ENCODE measurements around the gene PRKAG1. TPM values are rescaled to one million over a fixed set of nuclear protein-coding genes. Genes with fewer than 3 reads are reported as not detected.

PRKAG1 gene
- total RNA-seq, 1 donor, result 95.9 TPM

DNA sequence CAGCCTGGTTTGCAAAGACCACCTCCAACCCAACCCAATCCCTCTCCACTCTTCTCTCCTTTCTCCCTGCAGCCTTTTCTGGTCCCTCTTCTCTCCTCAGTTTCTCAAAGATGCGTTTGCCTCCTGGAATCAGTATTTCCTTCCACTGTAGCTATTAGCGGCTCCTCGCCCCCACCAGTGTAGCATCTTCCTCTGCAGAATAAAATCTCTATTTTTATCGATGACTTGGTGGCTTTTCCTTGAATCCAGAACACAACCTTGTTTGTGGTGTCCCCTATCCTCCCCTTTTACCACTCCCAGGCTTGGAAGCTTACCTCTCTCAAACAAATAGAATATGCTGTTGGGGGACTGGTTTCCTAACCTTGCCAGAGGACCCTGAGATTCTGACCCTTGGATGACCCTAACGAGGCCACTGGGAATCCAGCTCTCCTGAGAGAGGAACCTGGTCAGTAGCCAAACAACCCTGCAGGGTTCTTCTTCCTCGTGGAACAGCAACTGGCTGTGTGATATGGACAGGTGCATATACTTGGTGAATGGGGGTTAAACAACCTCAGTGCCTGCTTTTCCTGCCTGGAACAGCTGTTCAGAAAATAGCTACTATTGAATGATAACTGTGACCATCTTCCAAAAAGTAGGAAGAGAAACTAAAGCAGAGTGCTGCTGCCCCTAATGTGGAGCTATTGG lies 36.0 kb downstream of the PRKAG1 start:
- no peak for DNase-seq (ENCODE audit: low read depth)
- TF ChIP-seq, protein P1, sequence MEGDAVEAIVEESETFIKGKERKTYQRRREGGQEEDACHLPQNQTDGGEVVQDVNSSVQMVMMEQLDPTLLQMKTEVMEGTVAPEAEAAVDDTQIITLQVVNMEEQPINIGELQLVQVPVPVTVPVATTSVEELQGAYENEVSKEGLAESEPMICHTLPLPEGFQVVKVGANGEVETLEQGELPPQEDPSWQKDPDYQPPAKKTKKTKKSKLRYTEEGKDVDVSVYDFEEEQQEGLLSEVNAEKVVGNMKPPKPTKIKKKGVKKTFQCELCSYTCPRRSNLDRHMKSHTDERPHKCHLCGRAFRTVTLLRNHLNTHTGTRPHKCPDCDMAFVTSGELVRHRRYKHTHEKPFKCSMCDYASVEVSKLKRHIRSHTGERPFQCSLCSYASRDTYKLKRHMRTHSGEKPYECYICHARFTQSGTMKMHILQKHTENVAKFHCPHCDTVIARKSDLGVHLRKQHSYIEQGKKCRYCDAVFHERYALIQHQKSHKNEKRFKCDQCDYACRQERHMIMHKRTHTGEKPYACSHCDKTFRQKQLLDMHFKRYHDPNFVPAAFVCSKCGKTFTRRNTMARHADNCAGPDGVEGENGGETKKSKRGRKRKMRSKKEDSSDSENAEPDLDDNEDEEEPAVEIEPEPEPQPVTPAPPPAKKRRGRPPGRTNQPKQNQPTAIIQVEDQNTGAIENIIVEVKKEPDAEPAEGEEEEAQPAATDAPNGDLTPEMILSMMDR (IDR thresholded peaks at IDR 0.05; ENCODE audit: insufficient read depth, low read length), result no peak
- H3K4me3 ChIP-seq (ENCODE audit: low read depth, low read length), result no peak overlapping the region

DNA sequence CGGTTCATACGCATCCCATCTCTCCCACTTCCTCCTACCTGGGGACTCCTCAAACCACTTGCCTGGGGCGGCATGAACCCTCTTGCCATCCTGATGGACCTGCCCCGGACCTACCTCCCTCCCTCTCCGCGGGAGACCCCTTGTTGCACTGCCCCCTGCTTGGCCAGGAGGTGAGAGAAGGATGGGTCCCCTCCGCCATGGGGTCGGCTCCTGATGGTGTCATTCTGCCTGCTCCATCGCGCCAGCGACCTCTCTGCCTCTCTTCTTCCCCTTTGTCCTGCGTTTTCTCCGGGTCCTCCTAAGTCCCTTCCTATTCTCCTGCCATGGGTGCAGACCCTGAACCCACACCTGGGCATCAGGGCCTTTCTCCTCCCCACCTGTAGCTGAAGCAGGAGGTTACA lies 36.8 kb downstream of the PRKAG1 start:
- no peak for DNase-seq (ENCODE audit: low read depth)
- TF ChIP-seq, protein P1 (IDR thresholded peaks at IDR 0.05; ENCODE audit: insufficient read depth, low read length), result no peak
- no peak overlapping the region for H3K4me3 ChIP-seq (ENCODE audit: low read depth, low read length)

DNA sequence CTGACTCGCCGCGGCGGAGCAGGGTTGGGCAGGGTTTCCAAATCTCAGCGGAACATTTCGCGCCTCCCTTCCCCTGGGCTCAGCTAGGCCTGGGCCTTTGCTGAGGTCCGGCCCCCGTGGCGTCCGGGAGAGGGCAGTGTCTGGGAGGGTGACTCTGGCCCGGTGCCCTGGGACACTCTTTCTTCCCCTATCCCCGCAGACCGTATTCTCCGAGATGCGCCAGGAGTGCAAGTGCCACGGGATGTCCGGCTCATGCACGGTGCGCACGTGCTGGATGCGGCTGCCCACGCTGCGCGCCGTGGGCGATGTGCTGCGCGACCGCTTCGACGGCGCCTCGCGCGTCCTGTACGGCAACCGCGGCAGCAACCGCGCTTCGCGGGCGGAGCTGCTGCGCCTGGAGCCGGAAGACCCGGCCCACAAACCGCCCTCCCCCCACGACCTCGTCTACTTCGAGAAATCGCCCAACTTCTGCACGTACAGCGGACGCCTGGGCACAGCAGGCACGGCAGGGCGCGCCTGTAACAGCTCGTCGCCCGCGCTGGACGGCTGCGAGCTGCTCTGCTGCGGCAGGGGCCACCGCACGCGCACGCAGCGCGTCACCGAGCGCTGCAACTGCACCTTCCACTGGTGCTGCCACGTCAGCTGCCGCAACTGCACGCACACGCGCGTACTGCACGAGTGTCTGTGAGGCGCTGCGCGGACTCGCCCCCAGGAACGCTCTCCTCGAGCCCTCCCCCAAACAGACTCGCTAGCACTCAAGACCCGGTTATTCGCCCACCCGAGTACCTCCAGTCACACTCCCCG lies 37.4 kb downstream of the PRKAG1 start:
- H3K4me3 ChIP-seq (ENCODE audit: low read depth, low read length), result no peak overlapping the region
- no peak for DNase-seq (ENCODE audit: low read depth)
- TF ChIP-seq, protein P1 (IDR thresholded peaks at IDR 0.05; ENCODE audit: insufficient read depth, low read length), result peak; percentile 3

DNA sequence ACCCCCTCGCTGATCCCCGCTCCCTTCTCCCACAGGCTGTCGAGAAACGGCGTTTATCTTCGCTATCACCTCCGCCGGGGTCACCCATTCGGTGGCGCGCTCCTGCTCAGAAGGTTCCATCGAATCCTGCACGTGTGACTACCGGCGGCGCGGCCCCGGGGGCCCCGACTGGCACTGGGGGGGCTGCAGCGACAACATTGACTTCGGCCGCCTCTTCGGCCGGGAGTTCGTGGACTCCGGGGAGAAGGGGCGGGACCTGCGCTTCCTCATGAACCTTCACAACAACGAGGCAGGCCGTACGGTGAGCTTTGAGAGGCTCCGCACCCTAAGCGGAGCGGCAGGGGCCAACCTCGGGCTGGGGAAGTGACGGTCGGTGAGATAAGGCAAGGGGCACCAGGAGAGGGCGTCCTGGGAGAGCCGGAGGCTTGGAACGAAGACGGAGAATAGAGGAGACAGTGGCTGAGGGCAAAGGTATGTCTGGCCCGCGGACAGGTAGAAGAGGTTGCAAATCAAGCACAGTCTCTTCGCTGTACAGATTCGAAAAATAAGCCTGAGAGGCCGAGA lies 38.1 kb downstream of the PRKAG1 start:
- no peak for DNase-seq (ENCODE audit: low read depth)
- TF ChIP-seq, protein P1 (IDR thresholded peaks at IDR 0.05; ENCODE audit: insufficient read depth, low read length), result no peak
- H3K4me3 ChIP-seq (ENCODE audit: low read depth, low read length), result no peak overlapping the region

DNA sequence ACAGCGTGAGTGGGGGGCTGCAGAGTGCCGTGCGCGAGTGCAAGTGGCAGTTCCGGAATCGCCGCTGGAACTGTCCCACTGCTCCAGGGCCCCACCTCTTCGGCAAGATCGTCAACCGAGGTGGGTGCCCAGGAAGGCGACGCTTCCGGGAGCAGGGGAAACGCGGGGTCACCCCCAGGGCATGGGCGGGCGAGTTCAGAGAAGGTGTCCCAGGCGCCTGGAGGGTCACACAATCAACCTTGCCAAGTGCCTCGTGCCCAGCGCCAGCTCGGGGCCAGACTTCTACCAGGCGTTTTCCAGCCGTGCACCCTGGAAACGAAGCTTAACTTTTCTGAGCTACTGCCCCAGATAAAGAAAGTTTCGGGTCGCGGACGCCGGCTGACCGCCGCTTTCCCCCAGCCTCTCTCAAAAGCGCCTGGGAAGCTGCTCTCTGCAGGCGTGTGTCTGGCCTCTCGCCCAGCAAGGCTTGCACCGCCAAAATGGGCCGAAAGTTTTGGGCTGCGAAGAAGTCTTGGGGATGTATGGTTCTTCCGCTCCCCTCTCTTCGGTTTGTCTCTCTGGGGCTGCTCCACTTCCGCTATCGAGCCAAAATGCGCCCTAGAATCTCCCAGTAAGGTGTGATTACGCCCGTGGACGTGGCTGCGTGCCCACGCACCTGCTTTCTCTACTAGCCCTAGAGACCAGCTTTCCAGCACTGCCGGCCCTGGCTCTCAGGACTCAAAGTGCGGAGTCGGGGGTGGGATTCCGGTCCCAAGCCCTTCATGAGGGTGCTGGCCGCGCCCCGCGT lies 38.8 kb downstream of the PRKAG1 start:
- DNase-seq (ENCODE audit: low read depth), result no peak
- H3K4me3 ChIP-seq (ENCODE audit: low read depth, low read length), result peak overlapping the region; percentile 28
- TF ChIP-seq, protein P1 (IDR thresholded peaks at IDR 0.05; ENCODE audit: insufficient read depth, low read length), result no peak
